Astrocyte of the spinal cord (primary cell): ENCODE results near the gene MZF1.
A peak's percentile ranks its signal among the peaks of the same experiment; 100 is the strongest.

ENCODE experiments used
- DNase-seq: peaks from one replicate; pipeline ENCODE4 v3.0.0; 2011; ENCODE audit warnings: low read depth, low spot score
- H3K4me3 ChIP-seq: 2 replicates; pipeline ENCODE4 v1.5.1; 2011; ENCODE audit warnings: low read depth, mild to moderate bottlenecking, low read length, moderate library complexity
- in situ Hi-C: cut with HindIII; loops from 2 replicates; pipeline ENCODE4 v1.10.0; 2017; ENCODE audit warnings: low sequenced_read_pairs
- TF ChIP-seq, protein P1 (sequence below): IDR thresholded peaks from 2 replicates; pipeline ENCODE4 v1.5.1; 2012; ENCODE audit warnings: low read depth, mild to moderate bottlenecking, low read length, inconsistent platforms

MZF1 gene

DNA sequence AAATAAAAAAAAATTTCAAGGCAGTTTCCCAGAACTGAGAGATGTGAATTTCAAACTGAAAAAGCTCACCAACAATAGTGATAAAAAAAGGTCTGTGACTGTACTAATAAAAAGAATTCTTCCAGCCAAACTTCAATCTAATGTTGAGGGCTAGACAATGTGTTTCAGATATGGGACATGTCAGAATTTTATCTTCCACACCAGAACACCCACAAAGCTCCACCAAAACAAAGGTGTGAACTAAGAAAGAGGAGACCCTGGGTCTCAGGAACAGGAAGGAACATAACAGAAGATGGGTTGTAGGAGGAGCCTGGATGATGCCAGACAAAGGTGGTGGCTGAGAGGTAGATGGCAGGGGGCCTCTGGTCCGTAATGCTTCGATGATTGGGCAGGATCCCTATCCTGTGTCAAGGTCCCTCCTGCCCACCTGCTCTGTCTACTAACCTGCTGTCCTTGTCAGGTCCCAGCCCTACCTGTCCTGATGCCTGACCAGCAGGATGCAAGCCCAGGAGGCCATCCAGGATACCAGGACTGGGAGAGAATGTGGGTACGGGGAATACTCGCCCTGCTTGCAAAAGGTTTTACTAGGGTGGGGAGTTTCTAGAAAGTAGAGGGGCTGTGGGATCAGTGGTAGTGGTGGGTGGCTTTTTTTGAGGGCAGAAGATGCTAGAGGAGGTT lies 4.5 kb downstream of the MZF1 start:
- in situ Hi-C loops: no loop called here
- no peak overlapping the region for H3K4me3 ChIP-seq
- TF ChIP-seq, protein P1, sequence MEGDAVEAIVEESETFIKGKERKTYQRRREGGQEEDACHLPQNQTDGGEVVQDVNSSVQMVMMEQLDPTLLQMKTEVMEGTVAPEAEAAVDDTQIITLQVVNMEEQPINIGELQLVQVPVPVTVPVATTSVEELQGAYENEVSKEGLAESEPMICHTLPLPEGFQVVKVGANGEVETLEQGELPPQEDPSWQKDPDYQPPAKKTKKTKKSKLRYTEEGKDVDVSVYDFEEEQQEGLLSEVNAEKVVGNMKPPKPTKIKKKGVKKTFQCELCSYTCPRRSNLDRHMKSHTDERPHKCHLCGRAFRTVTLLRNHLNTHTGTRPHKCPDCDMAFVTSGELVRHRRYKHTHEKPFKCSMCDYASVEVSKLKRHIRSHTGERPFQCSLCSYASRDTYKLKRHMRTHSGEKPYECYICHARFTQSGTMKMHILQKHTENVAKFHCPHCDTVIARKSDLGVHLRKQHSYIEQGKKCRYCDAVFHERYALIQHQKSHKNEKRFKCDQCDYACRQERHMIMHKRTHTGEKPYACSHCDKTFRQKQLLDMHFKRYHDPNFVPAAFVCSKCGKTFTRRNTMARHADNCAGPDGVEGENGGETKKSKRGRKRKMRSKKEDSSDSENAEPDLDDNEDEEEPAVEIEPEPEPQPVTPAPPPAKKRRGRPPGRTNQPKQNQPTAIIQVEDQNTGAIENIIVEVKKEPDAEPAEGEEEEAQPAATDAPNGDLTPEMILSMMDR: no peak
- no peak for DNase-seq

DNA sequence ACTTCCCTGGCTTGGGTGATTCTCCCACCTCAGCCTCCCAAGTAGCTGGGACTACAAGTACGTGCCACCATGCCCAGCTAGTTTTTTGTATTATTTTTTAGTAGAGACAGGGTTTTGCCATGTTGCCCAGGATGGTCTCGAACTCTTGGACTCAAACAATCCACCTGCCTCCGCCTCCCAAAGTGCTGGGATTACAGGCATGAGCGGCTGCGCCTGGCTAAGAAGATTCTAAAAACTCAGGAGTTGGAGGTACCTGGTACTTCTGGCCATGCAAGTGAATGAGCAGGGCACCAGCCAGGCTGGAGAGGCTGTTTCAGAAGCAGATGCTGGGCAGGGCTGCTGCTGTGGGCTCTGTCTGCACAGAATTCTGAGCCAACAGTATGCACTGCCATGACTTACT lies 6.1 kb downstream of the MZF1 start:
- no peak overlapping the region for H3K4me3 ChIP-seq
- in situ Hi-C loops: no loop called here

DNA sequence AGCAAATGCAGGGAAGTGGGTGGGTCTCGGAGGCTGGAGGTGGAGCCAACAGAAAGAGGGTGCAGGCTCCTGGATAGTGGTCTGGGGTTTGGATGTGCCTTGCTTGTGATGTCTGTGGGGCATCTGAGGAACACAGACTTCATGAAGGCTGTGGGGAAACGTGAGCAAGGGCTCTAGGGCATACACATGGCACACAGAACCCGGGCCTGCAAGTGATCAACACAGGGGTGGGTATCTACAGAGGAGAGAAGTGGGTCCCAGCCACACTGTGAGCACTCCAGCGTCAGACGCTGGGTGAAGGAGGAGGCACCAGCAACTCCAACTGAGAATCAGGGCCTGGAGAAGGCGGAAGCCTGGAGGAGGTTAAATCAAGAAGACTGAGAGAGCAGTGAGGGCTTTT lies 9.3 kb downstream of the MZF1 start:
- in situ Hi-C loops: no loop called here
- TF ChIP-seq, protein P1: no peak
- DNase-seq: no peak
- H3K4me3 ChIP-seq: no peak overlapping the region

More for the DNA sequence above, 6.1 kb downstream of the MZF1 start:
- TF ChIP-seq, protein P1: no peak
- DNase-seq: no peak

DNA sequence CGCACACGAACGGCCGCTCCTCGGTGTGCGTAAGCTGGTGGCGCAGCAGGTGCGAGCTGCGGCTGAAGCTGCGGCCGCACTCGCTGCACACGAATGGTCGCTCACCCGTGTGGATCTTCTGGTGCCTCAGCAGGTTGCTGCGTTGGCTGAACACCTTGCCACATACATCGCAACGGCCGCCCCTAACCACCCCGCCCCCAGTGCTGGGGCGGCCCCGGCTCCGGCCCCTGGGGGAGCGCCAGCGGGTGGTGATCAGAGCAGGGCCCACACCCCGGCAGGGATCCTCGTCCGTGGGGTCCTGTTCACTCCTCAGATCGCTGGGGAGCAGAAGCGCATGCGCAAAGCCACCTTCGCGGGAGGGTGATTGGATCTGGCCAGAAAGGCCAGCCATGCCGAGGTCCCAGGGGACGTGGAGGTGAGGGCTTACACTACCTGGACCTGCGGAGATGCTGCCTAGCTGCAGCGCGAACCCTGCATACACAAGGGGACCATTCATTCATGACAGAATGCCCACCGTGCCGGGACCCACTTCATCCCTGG lies 10.0 kb downstream of the MZF1 start:
- TF ChIP-seq, protein P1: no peak
- no peak for DNase-seq
- H3K4me3 ChIP-seq: no peak overlapping the region
- in situ Hi-C loops: no loop called here

DNA sequence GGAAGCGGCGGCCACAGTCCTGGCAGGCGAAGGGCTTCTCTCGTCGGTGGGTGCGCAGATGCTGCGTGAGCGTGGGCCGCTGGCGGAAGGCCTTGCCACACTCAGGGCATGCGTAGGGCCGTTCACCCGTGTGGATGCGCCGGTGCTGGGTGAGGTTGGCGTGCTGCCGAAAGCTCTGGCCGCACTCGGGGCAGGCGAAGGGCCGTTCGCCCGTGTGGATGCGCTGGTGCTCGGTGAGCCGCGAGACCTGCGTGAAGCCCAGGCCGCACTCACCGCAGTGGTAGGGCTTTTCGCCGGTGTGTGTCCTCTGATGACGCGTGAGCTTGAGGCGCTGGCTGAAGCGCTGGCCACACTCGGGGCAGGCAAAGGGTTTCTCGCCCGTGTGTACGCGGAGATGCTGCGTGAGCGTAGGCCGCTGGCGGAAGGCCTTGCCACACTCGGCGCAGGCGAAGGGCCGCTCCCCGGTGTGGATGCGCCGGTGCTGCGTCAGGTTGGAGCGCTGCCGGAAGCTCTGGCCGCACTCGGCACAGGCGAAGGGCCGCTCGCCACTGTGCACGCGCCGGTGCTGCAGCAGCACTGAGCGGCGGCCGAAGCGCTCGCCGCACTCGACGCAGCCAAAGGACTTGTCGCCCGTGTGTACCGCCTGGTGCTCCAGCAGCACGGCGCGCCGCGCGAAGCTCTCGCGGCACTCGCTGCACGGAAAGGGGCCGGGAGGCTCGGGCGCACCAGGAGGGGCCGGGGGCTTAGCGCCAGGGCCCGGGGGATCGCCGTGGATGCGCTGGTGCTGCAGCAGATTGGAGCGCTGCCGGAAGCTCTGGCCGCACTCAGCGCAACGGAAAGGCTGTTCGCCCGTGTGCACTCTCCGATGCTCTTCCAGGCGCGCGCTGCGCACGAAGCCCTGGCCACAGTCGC lies 10.8 kb downstream of the MZF1 start:
- TF ChIP-seq, protein P1: no peak
- peak; percentile 34 for DNase-seq
- peak overlapping the region; percentile 12 for H3K4me3 ChIP-seq
- in situ Hi-C loops: no loop called here

DNA sequence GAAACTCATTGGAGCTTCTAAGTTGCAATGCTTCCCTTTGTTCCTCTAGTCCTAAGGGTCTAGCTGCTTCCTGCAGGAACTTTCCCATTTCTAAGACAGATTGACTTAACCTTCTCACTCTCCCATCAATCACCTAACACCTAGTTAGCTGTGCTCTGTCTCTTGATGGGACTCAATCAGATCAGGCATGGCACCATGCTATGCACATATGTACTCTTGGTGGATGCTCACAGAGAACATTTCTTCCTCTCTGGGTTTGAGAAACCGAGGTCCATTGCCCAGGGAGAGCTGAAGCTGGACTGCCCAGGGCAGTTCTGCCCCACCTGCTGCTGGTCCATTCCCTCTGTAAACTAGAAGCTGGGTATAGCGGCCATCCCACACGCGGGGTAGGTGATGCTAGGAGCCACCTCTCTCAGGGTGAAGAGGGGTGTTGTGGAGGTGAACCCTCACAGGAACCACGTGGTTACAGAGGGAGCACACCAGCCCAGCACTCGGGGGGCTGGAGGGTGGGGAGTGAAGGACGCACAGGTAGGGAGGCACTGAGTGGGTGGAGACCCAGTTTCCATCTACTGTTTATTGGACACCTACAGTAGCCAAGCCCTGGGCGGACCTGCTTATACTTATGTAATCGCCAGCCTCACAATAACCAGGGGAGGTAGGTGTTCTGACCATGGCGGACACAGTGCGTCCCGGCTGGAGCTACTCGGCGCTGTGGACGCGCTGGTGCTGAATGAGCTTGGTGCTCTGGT lies 11.6 kb downstream of the MZF1 start:
- no peak overlapping the region for H3K4me3 ChIP-seq
- in situ Hi-C loops: no loop called here
- no peak for DNase-seq
- TF ChIP-seq, protein P1: no peak
